WTC11 (cell line): Measurements from ENCODE around the gene SLC29A1. TPM values are rescaled to one million over a fixed set of nuclear protein-coding genes. Genes with fewer than 3 reads are reported as not detected.

ENCODE experiments used
- ATAC-seq: fragments of 200-7000 bp; cut with Tn5 transposase; 2 replicates; pipeline ENCODE4 v1.10.0; 2021; ENCODE audit warnings: mild to moderate bottlenecking, moderate library complexity
- CTCF ChIA-PET: fragments of 300-600 bp; sonication (Branson Sonifier 250); formaldehyde crosslinking; loops from one replicate; lab custom pipeline; 2021; ENCODE audit warnings: antibody characterized with exemption; lab: Charles Lee
- POLR2A ChIA-PET: fragments of 350-600 bp; sonication (Branson Sonifier 250); formaldehyde crosslinking; loops from one replicate; lab custom pipeline; 2021; ENCODE audit warnings: antibody characterized with exemption; lab: Charles Lee
- DNase-seq: peaks from one replicate; pipeline ENCODE4 v3.0.0; 2021; ENCODE audit warnings: low spot score
- H3K27ac Mint-ChIP-seq: 2 replicates; pipeline ENCODE4 v1.8.0; 2021; ENCODE audit warnings: mixed read lengths
- H3K27me3 Mint-ChIP-seq: 2 replicates; pipeline ENCODE4 v1.8.0; 2021; ENCODE audit warnings: low read depth, mild to moderate bottlenecking, moderate library complexity, mixed read lengths
- H3K36me3 Mint-ChIP-seq: 2 replicates; pipeline ENCODE4 v1.8.0; 2021; ENCODE audit warnings: mixed read lengths
- H3K4me1 Mint-ChIP-seq: 2 replicates; pipeline ENCODE4 v1.8.0; 2022; ENCODE audit warnings: mixed read lengths
- H3K4me3 Mint-ChIP-seq: 2 replicates; pipeline ENCODE4 v1.8.0; 2021; ENCODE audit warnings: mild to moderate bottlenecking, moderate library complexity, mixed read lengths
- H3K9me3 Mint-ChIP-seq: 2 replicates; pipeline ENCODE4 v1.8.0; 2021; ENCODE audit warnings: mixed read lengths
- ATF2 ChIP-seq: sonication (generic); formaldehyde crosslinking; IDR thresholded peaks from 2 replicates; pipeline ENCODE4 v1.8.1; 2022; ENCODE audit warnings: low read depth, missing genetic modification reagents, borderline replicate concordance
- CBFB ChIP-seq: sonication (generic); formaldehyde crosslinking; IDR thresholded peaks from 2 replicates; pipeline ENCODE4 v1.8.1; 2022; ENCODE audit warnings: mild to moderate bottlenecking, low read depth, missing genetic modification reagents
- E2F4 ChIP-seq: sonication (generic); formaldehyde crosslinking; IDR thresholded peaks from 2 replicates; pipeline ENCODE4 v1.8.1; 2022; ENCODE audit warnings: low read depth, mild to moderate bottlenecking, moderate library complexity, missing genetic modification reagents, borderline replicate concordance
- GRHL2 ChIP-seq: fragments of 250-450 bp; sonication (Bioruptor Pico); IDR thresholded peaks from 2 replicates; pipeline ENCODE4 v1.8.0; 2022; ENCODE audit warnings: mild to moderate bottlenecking, moderate library complexity; ENCODE audit not compliant: insufficient replicate concordance, severe bottlenecking
- MAX ChIP-seq: sonication (generic); formaldehyde crosslinking; IDR thresholded peaks from 2 replicates; pipeline ENCODE4 v1.8.0; 2022; ENCODE audit warnings: mild to moderate bottlenecking, missing genetic modification reagents
- NFATC4 ChIP-seq: fragments of 250-450 bp; sonication (Bioruptor Pico); IDR thresholded peaks from 2 replicates; pipeline ENCODE4 v1.9.0; 2021; ENCODE audit warnings: mild to moderate bottlenecking
- NR2C2 ChIP-seq: sonication (generic); formaldehyde crosslinking; IDR thresholded peaks from 2 replicates; pipeline ENCODE4 v1.8.0; 2022; ENCODE audit warnings: mild to moderate bottlenecking, missing genetic modification reagents
- OVOL2 ChIP-seq: fragments of 250-450 bp; sonication (Bioruptor Pico); IDR thresholded peaks from 2 replicates; pipeline ENCODE4 v1.9.0; 2021; ENCODE audit warnings: mild to moderate bottlenecking, borderline replicate concordance
- RELA ChIP-seq: sonication (generic); formaldehyde crosslinking; IDR thresholded peaks from 2 replicates; pipeline ENCODE4 v1.8.1; 2022; ENCODE audit warnings: missing genetic modification reagents, mild to moderate bottlenecking, borderline replicate concordance
- SMAD4 ChIP-seq: sonication (generic); formaldehyde crosslinking; IDR thresholded peaks from 2 replicates; pipeline ENCODE4 v1.8.0; 2022; ENCODE audit warnings: mild to moderate bottlenecking, missing genetic modification reagents
- STAT6 ChIP-seq: sonication (generic); formaldehyde crosslinking; conservative IDR thresholded peaks from 2 replicates; pipeline ENCODE4 v1.8.1; 2023; ENCODE audit warnings: mild to moderate bottlenecking, low read depth, missing genetic modification reagents, moderate library complexity
- TEAD1 ChIP-seq: sonication (generic); formaldehyde crosslinking; IDR thresholded peaks from 2 replicates; pipeline ENCODE4 v1.8.0; 2022; ENCODE audit warnings: mild to moderate bottlenecking, missing genetic modification reagents
- ZNF396 ChIP-seq: fragments of 250-450 bp; sonication (Bioruptor Pico); IDR thresholded peaks from 2 replicates; pipeline ENCODE4 v1.8.0; 2021; ENCODE audit warnings: mild to moderate bottlenecking, moderate library complexity, borderline replicate concordance
- ZNF425 ChIP-seq: fragments of 250-450 bp; sonication (Bioruptor Pico); conservative IDR thresholded peaks from 2 replicates; pipeline ENCODE4 v1.9.0; 2021; ENCODE audit warnings: mild to moderate bottlenecking
- total RNA-seq: library from RNA; stranded (reverse); gene quantifications from 3 replicates; pipeline ENCODE4 v1.2.3, GENCODE V29; 2021
- TF ChIP-seq, protein P1 (sequence below): sonication (generic); formaldehyde crosslinking; IDR thresholded peaks from 2 replicates; pipeline ENCODE4 v1.8.1; 2023; ENCODE audit warnings: mild to moderate bottlenecking, moderate library complexity, missing genetic modification reagents
- TF ChIP-seq, protein P2 (sequence below): sonication (generic); formaldehyde crosslinking; IDR thresholded peaks from 2 replicates; pipeline ENCODE4 v1.8.1; 2023; ENCODE audit warnings: mild to moderate bottlenecking, missing genetic modification reagents

SLC29A1 gene
- total RNA-seq, 1 experiment from 2014 or later: 139 TPM

DNA sequence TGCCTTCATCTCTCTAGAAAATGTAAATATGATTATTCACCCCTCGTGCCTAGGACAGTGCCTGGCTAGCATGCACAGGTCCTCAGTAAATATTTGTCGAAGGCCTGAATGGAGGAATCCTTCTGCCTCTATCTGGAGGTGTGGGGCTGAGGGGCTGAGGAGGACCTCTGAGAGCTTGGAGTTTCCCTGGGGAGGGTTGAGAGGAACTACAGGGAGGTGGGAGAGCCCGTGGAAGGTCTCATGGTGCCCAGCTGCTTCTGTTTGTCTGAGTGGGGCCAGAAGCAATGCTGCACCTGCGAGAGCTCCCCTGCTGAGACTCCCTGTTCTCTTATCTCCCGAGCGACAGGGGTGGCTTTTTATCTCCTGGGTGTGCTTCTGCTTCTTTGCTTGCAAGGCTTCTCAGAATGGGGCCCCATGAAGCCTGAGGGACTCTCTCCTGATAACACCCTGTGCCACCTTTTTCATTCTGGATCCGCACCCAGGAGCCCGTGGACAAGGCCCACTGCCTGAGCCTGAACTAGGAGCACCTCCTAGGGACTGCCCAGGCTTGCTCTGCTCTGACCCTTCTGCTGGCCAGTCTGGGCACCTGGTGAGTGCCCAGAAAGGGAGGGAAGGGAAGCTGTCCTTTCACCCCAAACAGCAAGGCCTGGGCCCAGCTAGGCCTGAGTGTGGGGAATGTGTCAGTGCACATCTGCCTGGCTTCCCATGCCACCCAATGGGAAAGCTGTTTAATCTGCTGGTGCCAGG lies 2.4 kb downstream of the SLC29A1 start:
- Mint-ChIP-seq H3K36me3 (peaks cover 26% of the 10 kb centered on the region), H3K4me1 (peaks cover 50% of the 10 kb centered on the region), H3K27ac (peak overlapping the region; percentile 92), H3K27me3 (no peaks in the 10 kb centered on the region), H3K9me3 (no peaks in the 10 kb centered on the region), H3K4me3 (peak overlapping the region; percentile 89)
- CTCF ChIA-PET: interaction anchor here (1.0 to 10.7 kb wide), 6 partner anchors 10 to 163 kb away, joined by 3 to 174 read pairs (median 20); partner anchors contain the start of gene HSP90AB1
- TF ChIP-seq, protein P1, sequence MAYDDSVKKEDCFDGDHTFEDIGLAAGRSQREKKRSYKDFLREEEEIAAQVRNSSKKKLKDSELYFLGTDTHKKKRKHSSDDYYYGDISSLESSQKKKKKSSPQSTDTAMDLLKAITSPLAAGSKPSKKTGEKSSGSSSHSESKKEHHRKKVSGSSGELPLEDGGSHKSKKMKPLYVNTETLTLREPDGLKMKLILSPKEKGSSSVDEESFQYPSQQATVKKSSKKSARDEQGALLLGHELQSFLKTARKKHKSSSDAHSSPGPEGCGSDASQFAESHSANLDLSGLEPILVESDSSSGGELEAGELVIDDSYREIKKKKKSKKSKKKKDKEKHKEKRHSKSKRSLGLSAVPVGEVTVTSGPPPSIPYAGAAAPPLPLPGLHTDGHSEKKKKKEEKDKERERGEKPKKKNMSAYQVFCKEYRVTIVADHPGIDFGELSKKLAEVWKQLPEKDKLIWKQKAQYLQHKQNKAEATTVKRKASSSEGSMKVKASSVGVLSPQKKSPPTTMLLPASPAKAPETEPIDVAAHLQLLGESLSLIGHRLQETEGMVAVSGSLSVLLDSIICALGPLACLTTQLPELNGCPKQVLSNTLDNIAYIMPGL (CRISPR knock-in tag): no peak
- no peak for TF ChIP-seq GRHL2 (CRISPR knock-in tag)
- no peak for TF ChIP-seq ZNF396 (CRISPR knock-in tag)
- ATAC-seq (no peak), DNase-seq (no peak)
- POLR2A ChIA-PET: interaction anchor here (5.7 kb wide), 1 partner anchor 20 kb away, joined by 63 read pairs; the partner anchor contains the start of gene HSP90AB1

GRCh38 chr6:44226368-44227147 lies 3.2 kb downstream of the SLC29A1 start:
- CTCF ChIA-PET: interaction anchor here (0.9 to 10.7 kb wide), 9 partner anchors 9 to 164 kb away, joined by 3 to 174 read pairs (median 6); partner anchors contain the start of gene HSP90AB1
- H3K36me3 Mint-ChIP-seq: peaks cover 34% of the 10 kb centered on the region
- POLR2A ChIA-PET: interaction anchor here (1.9 kb wide), 1 partner anchor 20 kb away, joined by 9 read pairs; the partner anchor contains the start of gene HSP90AB1
- peak overlapping the region; percentile 89 for H3K4me3 Mint-ChIP-seq
- H3K4me1 Mint-ChIP-seq: peaks cover 44% of the 10 kb centered on the region
- no peak for DNase-seq
- peak overlapping the region; percentile 72 for H3K27ac Mint-ChIP-seq
- ATAC-seq: no peak
- no peaks in the 10 kb centered on the region for H3K27me3 Mint-ChIP-seq
- H3K9me3 Mint-ChIP-seq: no peaks in the 10 kb centered on the region
- no peak for TF ChIP-seq TEAD1
- no peak for TF ChIP-seq NFATC4
- no peak for TF ChIP-seq ZNF425
- no peak for TF ChIP-seq RELA (CRISPR knock-in tag)
- TF ChIP-seq OVOL2 (CRISPR knock-in tag): no peak
- no peak for TF ChIP-seq ATF2 (CRISPR knock-in tag)
- no peak for TF ChIP-seq SMAD4 (CRISPR knock-in tag)
- TF ChIP-seq STAT6: no peak
- no peak for TF ChIP-seq E2F4 (CRISPR knock-in tag)
- TF ChIP-seq MAX: no peak
- TF ChIP-seq NR2C2 (CRISPR knock-in tag): no peak
- TF ChIP-seq CBFB (CRISPR knock-in tag): no peak
- TF ChIP-seq, protein P2, sequence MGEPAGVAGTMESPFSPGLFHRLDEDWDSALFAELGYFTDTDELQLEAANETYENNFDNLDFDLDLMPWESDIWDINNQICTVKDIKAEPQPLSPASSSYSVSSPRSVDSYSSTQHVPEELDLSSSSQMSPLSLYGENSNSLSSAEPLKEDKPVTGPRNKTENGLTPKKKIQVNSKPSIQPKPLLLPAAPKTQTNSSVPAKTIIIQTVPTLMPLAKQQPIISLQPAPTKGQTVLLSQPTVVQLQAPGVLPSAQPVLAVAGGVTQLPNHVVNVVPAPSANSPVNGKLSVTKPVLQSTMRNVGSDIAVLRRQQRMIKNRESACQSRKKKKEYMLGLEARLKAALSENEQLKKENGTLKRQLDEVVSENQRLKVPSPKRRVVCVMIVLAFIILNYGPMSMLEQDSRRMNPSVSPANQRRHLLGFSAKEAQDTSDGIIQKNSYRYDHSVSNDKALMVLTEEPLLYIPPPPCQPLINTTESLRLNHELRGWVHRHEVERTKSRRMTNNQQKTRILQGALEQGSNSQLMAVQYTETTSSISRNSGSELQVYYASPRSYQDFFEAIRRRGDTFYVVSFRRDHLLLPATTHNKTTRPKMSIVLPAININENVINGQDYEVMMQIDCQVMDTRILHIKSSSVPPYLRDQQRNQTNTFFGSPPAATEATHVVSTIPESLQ (CRISPR knock-in tag): no peak
